ENCODE results near the gene ADAMTS7. TPM values are rescaled to one million over a fixed set of nuclear protein-coding genes. Genes with fewer than 3 reads are reported as not detected.
"Not testable (repeated sequence)": the region's sequence is repeated elsewhere in the genome, so short reads cannot be mapped to it uniquely, and the experiment has no call there.

Gene ADAMTS7
- total RNA-seq, 1 experiment from 2014 or later: 23.1 TPM

- no peaks in the 10 kb centered on the region for H4K20me1 ChIP-seq (ENCODE audit: control insufficient read depth, insufficient read depth, insufficient read length)
- H4K5ac ChIP-seq (ENCODE audit: insufficient read length, low read depth, low read length): no peak overlapping the region
- no peak for TF ChIP-seq CTCF (conservative IDR thresholded peaks at IDR 0.05)
- no peaks in the 10 kb centered on the region for H3K27me3 Mint-ChIP-seq (ENCODE audit: low read depth)
- H2BK20ac ChIP-seq (ENCODE audit: low read depth, low read length, poor library complexity, severe bottlenecking): no peak overlapping the region
- H2AFZ ChIP-seq (ENCODE audit: low read length): no peak overlapping the region
- peak overlapping the region in 1 of 3 experiments; percentile 35; a peak in 1 of 7 replicates for H3K27ac Mint-ChIP-seq
- H2BK12ac ChIP-seq (ENCODE audit: insufficient read length, low read depth, low read length): no peak overlapping the region
- H2BK15ac ChIP-seq (ENCODE audit: low read depth, low read length): no peak overlapping the region
- no peaks in the 10 kb centered on the region for H3K79me1 ChIP-seq (ENCODE audit: insufficient read depth, low read depth, low read length, poor library complexity, severe bottlenecking)
- H2BK5ac ChIP-seq (ENCODE audit: insufficient read length, low read length): no peak overlapping the region
- H3K4me1 ChIP-seq (ENCODE audit: insufficient read depth, low read length): no peaks in the 10 kb centered on the region
- no peaks in the 10 kb centered on the region for H3K79me2 ChIP-seq (ENCODE audit: insufficient read depth, low read length)
- H3K9me3 Mint-ChIP-seq: no peaks in the 10 kb centered on the region; a peak in 1 of 5 replicates
- H3K56ac ChIP-seq (ENCODE audit: insufficient read length, low read depth, low read length): no peak overlapping the region
- no peaks in the 10 kb centered on the region for H3K27me3 ChIP-seq (ENCODE audit: insufficient read depth, low read length)
- H3K4me2 ChIP-seq (ENCODE audit: insufficient read depth, insufficient read length, low read length): no peak overlapping the region
- no peak overlapping the region for H3K14ac ChIP-seq (ENCODE audit: insufficient read depth, low read length)
- H3K4me3 Mint-ChIP-seq: no peak overlapping the region
- no peak overlapping the region for H4K91ac ChIP-seq (ENCODE audit: insufficient read length, low read depth, low read length)
- H3K9me3 ChIP-seq (ENCODE audit: control insufficient read depth, low read depth, low read length): no peaks in the 10 kb centered on the region
- no peaks in the 10 kb centered on the region for H3K4me1 Mint-ChIP-seq
- no peak overlapping the region for H2BK120ac ChIP-seq (ENCODE audit: low read depth, low read length, poor library complexity, severe bottlenecking)
- no peak overlapping the region for H2AK5ac ChIP-seq (ENCODE audit: insufficient read length, low read length)
- H3K18ac ChIP-seq (ENCODE audit: insufficient read length, low read depth, low read length): no peak overlapping the region
- peaks cover 7 to 23% (median 16%) of the 10 kb centered on the region in 3 experiments; a peak in 6 of 7 replicates for H3K36me3 Mint-ChIP-seq (ENCODE audit: insufficient read depth in 1 of 3, low read depth in 3 of 3)
- H4K8ac ChIP-seq (replicated peaks; ENCODE audit: insufficient read length, low read depth, low read length): no peak overlapping the region
- H3K4ac ChIP-seq (ENCODE audit: low read depth, low read length): no peak overlapping the region
- no peak overlapping the region for H3K23ac ChIP-seq (ENCODE audit: insufficient read length, low read depth, low read length)
- H3K27ac ChIP-seq (ENCODE audit: insufficient read length, low read depth, low read length): no peak overlapping the region
- H3T11ph ChIP-seq (ENCODE audit: low read length): no peak overlapping the region
- no peak overlapping the region for H3K9ac ChIP-seq (ENCODE audit: extremely low read depth, insufficient read length, low read length)
- no peaks in the 10 kb centered on the region for H3K23me2 ChIP-seq (ENCODE audit: insufficient read length, low read depth, low read length, poor library complexity, severe bottlenecking)
- DNase-seq: no peak
Measured at GRCh38 chr15:78795043-78795442, 16.2 kb downstream of the ADAMTS7 start.

- H3K23ac ChIP-seq (ENCODE audit: insufficient read length, low read depth, low read length); H4K8ac ChIP-seq (replicated peaks; ENCODE audit: insufficient read length, low read depth, low read length); H3K14ac ChIP-seq (ENCODE audit: insufficient read depth, low read length); H3K27me3 Mint-ChIP-seq (ENCODE audit: low read depth); H2BK12ac ChIP-seq (ENCODE audit: insufficient read length, low read depth, low read length); H2BK5ac ChIP-seq (ENCODE audit: insufficient read length, low read length); H2BK120ac ChIP-seq (ENCODE audit: low read depth, low read length, poor library complexity, severe bottlenecking); H3K4me2 ChIP-seq (ENCODE audit: insufficient read depth, insufficient read length, low read length); H3K4me1 ChIP-seq (ENCODE audit: insufficient read depth, low read length); H3K4me3 Mint-ChIP-seq; DNase-seq; H3K27ac Mint-ChIP-seq; H3K9me3 Mint-ChIP-seq; H3K23me2 ChIP-seq (ENCODE audit: insufficient read length, low read depth, low read length, poor library complexity, severe bottlenecking); H3K79me2 ChIP-seq (ENCODE audit: insufficient read depth, low read length); H3T11ph ChIP-seq (ENCODE audit: low read length); H3K79me1 ChIP-seq (ENCODE audit: insufficient read depth, low read depth, low read length, poor library complexity, severe bottlenecking); H3K9me3 ChIP-seq (ENCODE audit: control insufficient read depth, low read depth, low read length); H2BK20ac ChIP-seq (ENCODE audit: low read depth, low read length, poor library complexity, severe bottlenecking); H4K91ac ChIP-seq (ENCODE audit: insufficient read length, low read depth, low read length); H4K5ac ChIP-seq (ENCODE audit: insufficient read length, low read depth, low read length); H2BK15ac ChIP-seq (ENCODE audit: low read depth, low read length); H3K18ac ChIP-seq (ENCODE audit: insufficient read length, low read depth, low read length); H2AK5ac ChIP-seq (ENCODE audit: insufficient read length, low read length); H3K4ac ChIP-seq (ENCODE audit: low read depth, low read length); H4K20me1 ChIP-seq (ENCODE audit: control insufficient read depth, insufficient read depth, insufficient read length); H3K4me1 Mint-ChIP-seq; H3K27ac ChIP-seq (ENCODE audit: insufficient read length, low read depth, low read length); H3K27me3 ChIP-seq (ENCODE audit: insufficient read depth, low read length); H3K9ac ChIP-seq (ENCODE audit: extremely low read depth, insufficient read length, low read length); H2AFZ ChIP-seq (ENCODE audit: low read length); H3K56ac ChIP-seq (ENCODE audit: insufficient read length, low read depth, low read length): not testable (repeated sequence)
- WGBS (ENCODE audit: extremely low coverage, insufficient read length, low lambda C conversion rate): no CpG with 5 or more reads among the region's 4 CpGs
- H3K36me3 Mint-ChIP-seq (ENCODE audit: insufficient read depth in 1 of 3, low read depth in 3 of 3): peaks cover 9 to 26% (median 18%) of the 10 kb centered on the region in 3 experiments; a peak in 6 of 7 replicates
Measured at GRCh38 chr15:78794446-78794845, 16.8 kb downstream of the ADAMTS7 start.
